K562 (cell line): ENCODE results near the gene KCNAB1. TPM values are rescaled to one million over a fixed set of nuclear protein-coding genes. Genes with fewer than 3 reads are reported as not detected.

Experiments
- ATAC-seq: fragments of 200-7000 bp; cut with Tn5 transposase; 3 replicates; pipeline ENCODE4 v1.9.1; 2020; ENCODE audit warnings: moderate library complexity
- BruUV-seq: library from RNA; stranded (reverse); fragments of 400-500 nt; replicated peaks from 2 replicates; lab custom pipeline; 2021; lab: Mats Ljungman, UMichigan
- CTCF ChIA-PET: fragments of 300-600 bp; formaldehyde crosslinking; extraction: SDS; loops from one replicate; lab custom pipeline; 2021; ENCODE audit warnings: low intra/inter-chr PET ratio; lab: Yijun Ruan, JAX
- POLR2A ChIA-PET: fragments of 300-600, 350-650 bp; sonication (Branson Sonifier 250); formaldehyde crosslinking; extraction: SDS; loops from one replicate; lab custom pipeline; 2021; ENCODE audit warnings: antibody characterized with exemption, inconsistent platforms; lab: Yijun Ruan, JAX
- DNase-seq, 4 experiments: peaks; one replicate each; pipeline versions ENCODE4 v3.0.0 to v3.0.0-alpha.2; 2011 to 2018; ENCODE audit warnings: low spot score in 3 of 4, mixed read lengths in 3 of 4; ENCODE audit errors: extremely low read depth in 1 of 4
- FAIRE-seq: peaks from 2 replicates; lab custom pipeline; 2011; peaks lifted over from hg19 to GRCh38; lab: Jason Lieb, UNC
- H2AFZ ChIP-seq: 2 replicates; pipeline ENCODE4 v1.6.0; 2011; ENCODE audit warnings: low read depth, low read length, control low read depth, inconsistent platforms
- H3K27ac ChIP-seq: fragments of 200-600 bp; 3 replicates; pipeline ENCODE4 v1.8.0; 2011; ENCODE audit warnings: low read depth, mild to moderate bottlenecking, control low read depth, inconsistent platforms, low read length, moderate library complexity, mixed read lengths; ENCODE audit errors: extremely low read depth
- H3K27me3 ChIP-seq, 2 experiments: fragments of 300-600 bp in 1 of 2; 2 replicates in 1 of 2; 3 replicates in 1 of 2; pipeline versions ENCODE4 v1.6.0 to v1.8.0; 2011; ENCODE audit warnings: inconsistent platforms in 2 of 2, low read length in 2 of 2, mild to moderate bottlenecking in 1 of 2, mixed read lengths in 1 of 2, moderate library complexity in 1 of 2; ENCODE audit not compliant: control insufficient read depth in 2 of 2, insufficient read depth in 2 of 2
- H3K36me3 ChIP-seq: fragments of 300-600 bp; 3 replicates; pipeline ENCODE4 v1.8.0; 2011; ENCODE audit warnings: mild to moderate bottlenecking, low read length, inconsistent platforms; ENCODE audit not compliant: control insufficient read depth, insufficient read depth
- H3K4me1 ChIP-seq, 2 experiments: fragments of 200-600 bp in 1 of 2; replicated peaks in 1 of 2; 2 replicates in 1 of 2; 3 replicates in 1 of 2; pipeline versions ENCODE4 v1.5.1 to v1.8.0; 2011; ENCODE audit warnings: inconsistent platforms in 2 of 2, low read length in 2 of 2, mild to moderate bottlenecking in 1 of 2, mixed read lengths in 1 of 2, moderate library complexity in 1 of 2; ENCODE audit not compliant: control insufficient read depth in 2 of 2, insufficient read depth in 2 of 2
- H3K4me2 ChIP-seq: 2 replicates; pipeline ENCODE4 v1.6.1; 2011; ENCODE audit warnings: low read length, control low read depth, inconsistent platforms, mixed read lengths; ENCODE audit not compliant: insufficient read depth
- H3K4me3 ChIP-seq: fragments of 200-600 bp; sonication (generic), shearing (Covaris generic); 2 replicates; pipeline ENCODE4 v1.5.1; 2016; ENCODE audit warnings: control low read depth, inconsistent platforms
- H3K79me2 ChIP-seq: fragments of 200-600 bp; 3 replicates; pipeline ENCODE4 v1.8.0; 2011; ENCODE audit warnings: low read length, inconsistent platforms; ENCODE audit not compliant: control insufficient read depth, insufficient read depth
- H3K9ac ChIP-seq, 2 experiments: 2 replicates each; pipeline versions ENCODE4 v1.6.0 to v1.6.1; 2011; ENCODE audit warnings: low read depth in 2 of 2, low read length in 2 of 2, control low read depth in 1 of 2, inconsistent platforms in 1 of 2, mild to moderate bottlenecking in 1 of 2, mixed read lengths in 1 of 2; ENCODE audit not compliant: insufficient read depth in 1 of 2
- H3K9me1 ChIP-seq: one replicate; pipeline ENCODE4 v1.6.0; 2011; ENCODE audit warnings: inconsistent platforms, mild to moderate bottlenecking, low read length, moderate library complexity; ENCODE audit not compliant: control insufficient read depth, insufficient read depth
- H3K9me3 ChIP-seq: replicated peaks from 2 replicates; pipeline ENCODE4 v1.5.1; 2011; ENCODE audit warnings: low read depth, low read length, inconsistent platforms; ENCODE audit not compliant: control insufficient read depth, insufficient read depth
- H4K20me1 ChIP-seq: replicated peaks from 2 replicates; pipeline ENCODE4 v1.6.1; 2011; ENCODE audit warnings: low read length, inconsistent platforms, mixed read lengths; ENCODE audit not compliant: control insufficient read depth, insufficient read depth
- BCOR ChIP-seq: fragments of 450-650 bp; IDR thresholded peaks from 2 replicates; pipeline ENCODE4 v1.6.1; 2016
- HDAC1 ChIP-seq, 2 experiments: fragments of 450-650 bp; IDR thresholded peaks; 2 replicates each; pipeline ENCODE4 v1.6.1; 2016 to 2017; ENCODE audit warnings: inconsistent platforms in 1 of 2, mild to moderate bottlenecking in 1 of 2, moderate library complexity in 1 of 2
- L3MBTL2 ChIP-seq: fragments of 450-650 bp; IDR thresholded peaks from 2 replicates; pipeline ENCODE4 v1.6.1; 2016; ENCODE audit warnings: mild to moderate bottlenecking, moderate library complexity
- POLR3G ChIP-seq: IDR thresholded peaks from 2 replicates; pipeline ENCODE4 v1.6.1; 2011; ENCODE audit not compliant: insufficient read length, insufficient replicate concordance; ENCODE audit errors: extremely low read depth
- RBM39 ChIP-seq: fragments of 200-400 bp; formaldehyde crosslinking; optimal IDR thresholded peaks from 2 replicates; pipeline ENCODE3; 2018; ENCODE audit warnings: low read depth, low read length
- SAFB ChIP-seq: fragments of 200-400 bp; formaldehyde crosslinking; IDR thresholded peaks from 2 replicates; pipeline ENCODE4 v1.6.1; 2017; ENCODE audit warnings: low read depth, low read length, borderline replicate concordance
- THRAP3 ChIP-seq: fragments of 450-650 bp; IDR thresholded peaks from 2 replicates; pipeline ENCODE4 v1.6.1; 2016; ENCODE audit warnings: mild to moderate bottlenecking, inconsistent platforms, borderline replicate concordance
- U2AF1 ChIP-seq: fragments of 200-400 bp; formaldehyde crosslinking; optimal IDR thresholded peaks from 2 replicates; pipeline ENCODE3; 2017; ENCODE audit warnings: mild to moderate bottlenecking, low read depth, low read length, moderate library complexity
- VEZF1 ChIP-seq: fragments of 200-800 bp; sonication (Bioruptor generic); IDR thresholded peaks from 2 replicates; pipeline ENCODE4 v1.6.1; 2017; ENCODE audit warnings: missing genetic modification characterization, missing compliant biosample characterization
- ZNF449 ChIP-seq: fragments of 250-450 bp; sonication (Bioruptor Pico); IDR thresholded peaks from 2 replicates; pipeline ENCODE4 v1.8.0; 2022; ENCODE audit warnings: moderate library complexity, mild to moderate bottlenecking, inconsistent platforms
- ZNF518B ChIP-seq: fragments of 250-450 bp; sonication (Bioruptor Pico); IDR thresholded peaks from 2 replicates; pipeline ENCODE4 v1.5.0; 2021; ENCODE audit warnings: mild to moderate bottlenecking, moderate library complexity
- WGBS: fragments of 100-300 bp; shearing (Covaris generic); methylation state at CpG from one replicate; pipeline ENCODE4 v1.1.6; 2016; ENCODE audit warnings: low coverage, mixed read lengths; ENCODE audit not compliant: insufficient coverage; ENCODE audit errors: missing lambda C conversion rate; 5-methylcytosine and 5-hydroxymethylcytosine counted together
- in situ Hi-C: fragments of 300-500 bp; cut with MboI; formaldehyde crosslinking; loops from 4 replicates; pipeline ENCODE4 v1.15.0; 2018; ENCODE audit warnings: inconsistent platforms, mixed read lengths
- intact Hi-C: fragments of 100-400 bp; cut with micrococcal nuclease; formaldehyde crosslinking; loops from 2 replicates; pipeline ENCODE4 v1.14.2; 2022
- polyA plus RNA-seq, 8 experiments: library from polyadenylated mRNA; depleted of rRNA in 4 of 8; stranded (reverse) in 5 of 8; unstranded in 3 of 8; fragments of >200 nt; fragmentation: Nextera tagmentation in 2 of 8; fragmentation: Illumina TruSeq in 1 of 8; extraction: Ambion mirVana in 2 of 8; extraction: Trizol in 1 of 8; gene quantifications; 2 replicates each; pipeline versions ENCODE4 v1.2.1 to v1.2.3, GENCODE V29; 2011 to 2014; ENCODE audit warnings: inconsistent platforms in 1 of 8, missing spikeins in 1 of 8
- total RNA-seq, 7 experiments: library from RNA; depleted of rRNA in 6 of 7; stranded (reverse); fragments of >200 nt in 6 of 7; fragmentation: Illumina TruSeq in 2 of 7; extraction: Trizol in 2 of 7; gene quantifications; 2 replicates each; pipeline versions ENCODE4 v1.2.1 to v1.2.3, GENCODE V29; 2011 to 2021; ENCODE audit warnings: low replicate concordance in 1 of 7

Gene KCNAB1
- total and polyA plus RNA-seq, 9 of the 15 experiments (the other 6 are each of a cell fraction or from before 2014, with no cell fraction given) = 0.14 to 1.2 (median 0.51) TPM

GRCh38 chr3:156548902-156549301 is 428.5 kb downstream of the KCNAB1 start:
- Histone ChIP-seq H3K4me1 (peaks cover 6 to 25% of the 10 kb centered on the region in 2 experiments; a peak in 4 of 5 replicates), H3K4me2 (no peak overlapping the region), H4K20me1 (no peaks in the 10 kb centered on the region), H3K4me3 (no peak overlapping the region), H3K9ac (no peak overlapping the region), H3K27ac (no peak overlapping the region), H3K9me3 (no peaks in the 10 kb centered on the region), H3K9me1 (no peaks in the 10 kb centered on the region), H3K27me3 (no peaks in the 10 kb centered on the region), H3K36me3 (peaks cover 99% of the 10 kb centered on the region), H2AFZ (no peak overlapping the region), H3K79me2 (peaks cover 90% of the 10 kb centered on the region)
- CTCF ChIA-PET = no interaction called here
- no peak for DNase-seq
- ATAC-seq = no peak
- intact Hi-C loops = no loop called here
- in situ Hi-C loops = loop anchor here (25.0 kb wide), 1 partner anchor 588 kb away; no protein-coding TSS in a partner anchor
- FAIRE-seq = no peak
- BruUV-seq = no TSS peak
- POLR2A ChIA-PET = interaction anchor here (0.5 to 2.7 kb wide), 6 partner anchors 9 to 313 kb away, joined by 3 to 7 read pairs (median 4); no protein-coding TSS in a partner anchor
- 98% methylated on average over 6 of the region's 6 CpGs for WGBS
- TF ChIP-seq HDAC1 (IDR thresholded peaks at IDR 0.05) (no peak), VEZF1 (CRISPR knock-in tag) (no peak), U2AF1 (no peak), RBM39 (no peak), ZNF518B (CRISPR knock-in tag) (no peak), BCOR (no peak), L3MBTL2 (no peak), SAFB (no peak), ZNF449 (no peak), THRAP3 (no peak), POLR3G (no peak)
